GM18499 (cell line): ENCODE results near the gene FBLIM1.

Experiments
- ATAC-seq: cut with Tn5 transposase; IDR thresholded peaks from one replicate; pipeline ENCODE4 v1.9.1; 2021; ENCODE audit warnings: moderate number of reproducible peaks; ENCODE audit not compliant: insufficient read depth, unreplicated experiment

The FBLIM1 gene

DNA sequence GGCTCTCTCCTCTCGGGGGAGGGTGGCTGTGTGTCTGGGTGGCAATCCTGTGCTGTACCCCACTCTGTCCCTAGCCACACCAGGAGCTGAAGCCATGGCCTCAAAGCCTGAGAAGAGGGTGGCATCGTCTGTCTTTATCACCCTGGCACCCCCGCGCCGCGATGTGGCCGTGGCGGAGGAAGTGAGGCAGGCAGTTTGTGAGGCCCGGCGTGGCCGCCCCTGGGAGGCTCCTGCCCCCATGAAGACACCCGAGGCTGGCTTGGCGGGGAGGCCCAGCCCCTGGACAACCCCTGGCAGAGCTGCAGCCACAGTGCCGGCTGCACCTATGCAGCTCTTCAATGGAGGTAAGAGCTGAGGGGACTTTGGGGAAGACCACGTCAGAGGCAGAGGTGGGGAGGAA lies 6.3 kb downstream of the FBLIM1 start:
- ATAC-seq = no peak

DNA sequence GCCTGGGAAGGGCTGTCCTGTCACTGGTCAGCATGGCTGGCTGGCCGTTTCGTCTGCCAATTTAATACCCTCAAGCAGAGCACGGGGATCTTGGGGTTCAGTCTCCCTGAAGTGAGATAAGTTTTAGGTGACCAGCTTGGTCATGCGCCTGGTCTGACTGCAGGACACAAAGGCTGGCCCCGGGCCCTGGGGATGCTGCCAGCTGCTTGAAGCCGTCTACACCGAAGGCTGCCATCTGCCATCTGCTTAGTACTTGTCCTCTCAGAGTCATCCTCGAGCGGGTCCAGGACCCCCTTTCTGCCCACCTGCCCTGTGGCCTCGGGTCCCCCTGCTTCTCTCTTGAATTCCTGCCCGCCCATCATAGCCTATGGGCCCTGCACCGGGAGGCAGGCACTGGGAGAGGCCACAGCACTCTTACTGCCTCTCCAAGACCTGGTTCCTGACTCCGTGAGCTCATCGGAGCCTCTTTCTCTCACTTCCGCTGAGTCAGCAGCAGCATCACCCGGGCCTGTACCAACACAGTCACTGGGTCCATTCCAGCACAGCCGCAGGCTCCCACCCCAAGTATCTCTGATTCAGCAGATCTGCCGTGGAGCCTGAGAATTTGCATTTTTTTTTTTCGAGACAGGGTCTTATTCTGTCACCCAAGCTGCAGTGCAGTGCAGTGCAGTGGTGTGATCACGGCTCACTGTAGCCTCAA lies 7.0 kb downstream of the FBLIM1 start:
- ATAC-seq = no peak

DNA sequence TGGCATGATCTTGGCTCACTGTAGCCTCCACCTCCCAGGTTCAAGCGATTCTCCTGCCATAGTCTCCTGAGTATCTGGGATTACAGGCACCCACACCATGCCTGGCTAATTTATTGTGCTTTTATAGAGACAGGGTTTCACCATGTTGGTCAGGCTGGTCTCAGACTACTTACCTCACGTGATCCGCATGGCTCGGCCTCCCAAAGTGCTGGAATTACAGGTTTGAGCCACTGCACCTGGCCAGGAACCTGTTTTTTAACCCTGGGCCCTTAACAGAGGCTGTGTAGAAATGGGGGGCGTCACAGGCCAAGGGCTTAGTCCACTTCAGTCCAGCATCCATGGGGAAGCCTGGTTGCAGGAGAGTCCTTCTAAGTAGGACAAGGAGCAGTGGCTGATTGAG lies 9.3 kb downstream of the FBLIM1 start:
- no peak for ATAC-seq

DNA sequence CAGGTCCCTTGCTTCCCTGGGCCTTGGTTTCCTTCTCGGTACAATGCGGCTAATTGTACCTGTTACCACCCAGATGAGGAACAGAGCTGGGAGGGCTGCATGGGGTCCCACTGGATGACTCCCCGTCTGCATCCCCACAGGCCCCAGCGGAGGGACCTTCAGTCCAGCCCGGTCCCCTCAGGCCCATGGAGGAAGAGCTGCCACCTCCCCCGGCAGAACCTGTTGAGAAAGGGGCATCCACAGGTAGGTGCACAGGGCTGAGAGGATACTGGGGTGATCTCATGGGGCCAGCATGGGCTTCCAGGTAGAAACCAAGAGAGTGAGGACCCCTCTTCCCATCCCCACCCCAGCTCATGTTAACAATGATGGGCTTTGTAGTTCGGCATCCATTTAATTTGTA lies 9.8 kb downstream of the FBLIM1 start:
- ATAC-seq = no peak

DNA sequence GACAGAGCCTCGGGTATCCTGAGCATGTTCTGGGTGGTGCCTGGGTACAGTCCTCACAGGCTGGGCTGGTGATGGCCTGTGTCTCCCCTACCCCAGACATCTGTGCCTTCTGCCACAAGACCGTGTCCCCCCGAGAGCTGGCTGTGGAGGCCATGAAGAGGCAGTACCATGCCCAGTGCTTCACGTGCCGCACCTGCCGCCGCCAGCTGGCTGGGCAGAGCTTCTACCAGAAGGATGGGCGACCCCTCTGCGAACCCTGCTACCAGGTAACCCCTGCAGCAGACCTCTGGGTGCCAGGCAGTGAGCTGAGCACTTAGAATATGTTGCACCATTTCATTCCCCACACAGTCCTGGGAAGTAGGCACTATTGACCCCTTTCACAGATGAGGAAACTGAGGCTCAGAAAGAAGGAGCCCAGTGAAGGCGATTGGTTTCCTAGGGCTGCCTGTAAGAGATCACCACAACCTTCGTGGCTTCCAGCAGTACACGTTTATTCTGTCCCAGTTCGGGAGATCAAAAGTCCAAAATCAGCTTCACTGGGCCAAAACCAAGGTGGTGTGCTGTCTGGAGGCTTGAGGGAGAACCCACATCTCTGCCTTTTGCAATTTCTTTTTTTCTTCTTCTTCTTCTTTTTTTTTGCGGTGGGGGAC lies 11.8 kb downstream of the FBLIM1 start:
- no peak for ATAC-seq

DNA sequence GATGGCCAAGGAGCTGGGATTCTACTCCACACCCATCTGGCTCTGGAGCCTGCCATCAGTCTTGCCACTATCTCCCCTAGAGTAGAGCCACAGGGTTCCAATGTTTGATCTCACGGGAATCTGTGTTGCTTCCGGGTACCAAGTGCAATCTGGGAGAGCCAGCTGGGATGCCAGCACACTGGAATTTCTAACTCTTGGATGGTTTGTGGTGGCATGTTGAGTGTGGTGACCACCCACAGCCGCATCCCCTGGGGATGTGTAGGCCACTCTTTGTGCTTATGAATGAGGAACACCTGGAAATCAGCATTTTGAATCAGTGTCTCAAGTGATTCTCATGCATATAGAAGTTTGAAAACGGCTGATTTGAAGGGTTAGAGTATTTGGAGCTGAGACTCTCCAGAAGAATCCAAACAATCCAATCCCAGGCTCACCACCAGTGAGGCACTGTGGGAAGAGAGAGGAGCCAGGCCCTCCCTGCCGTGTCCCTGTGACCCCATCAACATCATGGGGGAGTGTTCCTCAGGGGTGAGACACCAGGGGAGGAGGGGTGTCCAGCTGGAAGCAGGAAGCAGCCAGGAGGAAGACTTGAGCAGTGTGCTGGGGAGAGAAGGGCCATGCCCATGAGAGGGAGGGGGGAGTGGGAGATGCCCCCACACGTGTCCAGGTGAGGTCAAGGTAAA lies 13.4 kb downstream of the FBLIM1 start:
- no peak for ATAC-seq

DNA sequence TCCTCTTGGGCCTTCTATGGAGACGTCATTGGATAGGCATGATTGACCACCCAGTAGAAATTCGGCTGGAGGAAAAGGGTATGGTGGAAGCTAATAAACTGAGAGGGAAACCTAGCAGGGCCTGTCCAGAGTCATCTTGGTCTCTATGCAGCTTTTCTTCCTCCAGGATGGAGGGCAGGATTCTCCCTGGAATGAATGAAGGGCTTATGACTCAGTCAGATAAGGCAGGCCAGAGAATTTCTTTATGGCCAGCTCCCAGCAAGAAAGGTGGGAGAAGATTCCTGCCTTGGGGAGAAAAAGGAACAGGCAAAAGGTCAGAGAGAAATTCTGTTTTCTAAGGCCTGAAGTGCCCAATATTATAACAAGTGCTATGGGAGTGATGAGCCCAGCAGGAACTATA lies 17.1 kb downstream of the FBLIM1 start:
- ATAC-seq = no peak

DNA sequence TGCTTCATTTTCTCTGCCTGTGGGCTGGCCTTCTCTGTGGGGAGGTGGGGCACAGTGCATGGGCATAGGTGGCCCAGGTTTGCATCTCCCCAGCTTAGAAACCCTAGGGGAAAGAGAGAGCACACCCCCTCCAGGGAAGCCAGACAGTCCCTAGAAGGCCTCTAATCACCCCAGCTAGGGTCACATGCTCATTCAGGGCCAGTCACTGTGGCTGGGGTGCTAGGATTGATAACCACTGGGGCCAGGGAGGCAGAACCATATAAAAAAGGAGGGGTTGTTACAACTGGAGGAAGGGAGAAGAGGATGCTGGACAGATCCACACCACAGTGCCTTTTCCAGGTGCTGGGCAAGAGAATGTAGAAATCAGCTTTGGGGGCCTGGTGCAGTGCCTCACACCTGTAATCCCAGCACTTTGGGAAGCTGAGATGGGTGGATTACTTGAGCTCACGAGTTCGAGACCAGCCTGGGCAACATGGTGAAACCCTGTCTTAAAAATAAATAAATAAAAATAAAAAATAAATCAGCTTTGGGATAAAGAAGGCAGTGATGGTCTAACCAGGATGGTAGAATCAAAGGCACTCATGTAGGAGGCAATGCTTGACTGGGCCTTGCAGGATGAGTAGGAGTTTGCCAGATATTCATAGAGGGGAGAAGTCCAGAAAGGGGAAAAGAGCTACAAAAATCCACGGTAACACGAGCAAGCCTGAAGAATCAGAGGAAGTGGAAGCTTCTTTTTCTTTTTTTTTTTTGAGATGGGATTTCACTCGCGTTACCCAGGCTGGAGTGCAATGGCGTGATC lies 19.5 kb downstream of the FBLIM1 start:
- ATAC-seq = no peak

DNA sequence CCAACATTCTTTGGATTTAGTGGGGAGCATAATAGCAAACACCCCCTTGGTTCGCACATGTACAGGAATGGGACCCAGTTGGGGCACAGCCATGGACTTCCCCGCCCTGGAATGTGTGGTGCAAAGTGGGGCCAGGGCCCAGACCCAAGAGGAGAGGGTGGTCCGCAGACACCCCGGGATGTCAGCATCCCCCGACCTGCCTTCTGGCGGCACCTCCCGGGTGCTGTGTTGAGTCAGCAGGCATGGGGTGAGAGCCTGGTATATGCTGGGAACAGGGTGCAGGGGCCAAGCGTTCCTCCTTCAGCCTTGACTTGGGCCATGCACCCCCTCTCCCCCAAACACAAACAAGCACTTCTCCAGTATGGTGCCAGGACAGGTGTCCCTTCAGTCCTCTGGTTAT lies 27.1 kb downstream of the FBLIM1 start:
- ATAC-seq = no peak

DNA sequence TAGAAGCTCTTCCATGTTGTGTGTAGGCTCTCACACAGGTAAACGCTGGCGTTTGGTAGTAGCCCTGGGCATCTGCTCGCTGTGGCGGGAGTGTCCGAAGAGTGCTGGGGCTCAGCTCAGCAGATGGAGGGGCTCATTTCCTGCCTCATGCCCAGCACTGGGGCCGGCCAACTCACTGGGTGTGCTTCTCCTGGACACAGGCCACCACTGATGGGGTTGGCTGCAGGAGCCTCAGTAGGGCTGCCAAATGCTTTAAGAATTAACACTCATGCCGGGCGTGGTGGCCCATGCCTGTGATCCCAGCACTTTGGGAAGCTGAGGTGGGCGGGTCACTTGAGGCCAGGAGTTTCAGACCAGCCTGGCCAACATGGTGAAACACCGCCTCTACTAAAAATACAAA lies 28.0 kb downstream of the FBLIM1 start:
- no peak for ATAC-seq

DNA sequence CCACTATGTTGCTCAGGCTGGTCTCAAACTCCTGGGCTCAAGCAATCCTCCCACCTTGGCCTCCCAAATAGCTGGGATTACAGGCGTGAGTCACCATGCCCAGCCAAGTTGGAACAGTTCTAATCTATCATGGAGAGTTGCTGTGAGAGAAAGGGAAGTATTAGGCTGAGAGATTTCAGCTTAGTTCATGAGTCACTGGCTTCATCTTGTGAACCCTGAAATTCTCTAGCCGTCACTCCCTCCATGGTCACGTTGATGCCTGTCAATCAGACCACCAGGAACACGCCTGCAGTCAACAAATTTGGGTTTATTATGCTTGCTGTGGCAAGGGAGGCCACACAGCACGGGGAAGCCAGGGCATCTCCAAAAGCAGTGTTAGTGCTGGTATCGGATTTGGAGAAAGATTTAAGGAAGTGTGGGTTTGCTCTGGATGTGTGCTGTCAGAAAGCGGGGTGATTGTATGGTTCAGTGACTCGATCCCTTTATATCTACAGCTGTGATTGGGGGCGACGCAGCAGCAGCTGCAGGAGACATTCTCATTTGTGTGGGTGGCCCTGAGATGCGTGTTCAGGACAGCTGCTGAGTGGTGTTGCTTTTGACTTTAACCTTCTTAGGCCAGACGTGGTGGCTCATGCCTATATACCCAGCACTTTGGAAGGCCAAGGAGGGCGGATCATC lies 30.2 kb downstream of the FBLIM1 start:
- ATAC-seq = no peak

DNA sequence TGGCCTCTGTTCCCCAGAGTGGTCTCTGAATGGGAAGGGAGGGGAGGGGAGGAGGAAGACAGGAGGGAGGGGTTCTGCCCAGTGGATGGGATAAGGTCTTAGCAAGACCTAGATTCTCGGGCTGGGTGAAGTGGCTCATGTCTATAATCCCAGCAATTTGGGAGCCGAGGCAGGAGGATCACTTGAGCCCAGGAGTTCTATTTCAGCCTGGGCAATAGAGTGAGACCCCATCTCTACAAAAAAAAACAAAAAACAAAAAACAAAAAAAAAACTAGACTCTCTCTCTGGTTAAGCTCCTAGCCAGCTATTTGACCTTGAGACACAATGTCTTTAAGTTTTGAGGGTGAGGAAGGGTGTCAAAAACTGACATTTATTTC lies 37.5 kb downstream of the FBLIM1 start:
- ATAC-seq = no peak

DNA sequence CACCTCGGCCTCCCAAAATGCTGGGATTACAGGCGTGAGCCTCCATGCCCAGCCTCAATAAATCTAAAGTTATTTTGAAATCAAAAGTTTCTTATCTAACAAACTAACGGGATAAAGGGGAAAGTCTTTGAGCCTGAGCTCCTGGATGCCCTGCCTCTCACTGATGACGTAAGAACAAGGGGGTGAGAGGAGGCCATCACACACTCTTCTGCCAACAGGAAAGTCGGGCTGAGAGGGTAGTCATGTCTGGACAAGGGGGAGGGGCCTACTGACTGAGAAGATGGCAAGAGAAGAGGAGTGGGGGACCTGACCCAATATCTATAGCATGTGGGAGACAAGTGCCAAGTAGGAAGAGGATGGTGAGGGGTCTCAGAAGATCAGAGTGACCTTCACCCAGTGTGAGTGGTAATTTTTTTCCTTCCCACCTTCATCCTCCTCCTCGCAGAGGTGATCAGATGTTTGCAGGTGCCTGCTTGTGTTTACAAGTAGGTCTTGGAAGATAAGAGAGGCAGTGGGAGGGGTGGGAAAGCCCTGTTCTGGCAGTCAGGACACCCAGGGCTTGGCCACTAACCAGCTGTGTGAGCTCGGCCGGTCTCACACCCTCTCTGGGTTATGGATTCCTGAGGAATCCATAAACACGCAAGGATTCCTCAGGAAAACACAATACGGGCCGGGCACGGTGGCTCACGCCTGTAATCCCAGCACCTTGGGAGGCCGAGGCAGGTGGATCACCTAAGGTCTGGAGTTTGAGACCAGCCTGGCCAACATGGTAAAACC lies 39.2 kb downstream of the FBLIM1 start:
- ATAC-seq = no peak

DNA sequence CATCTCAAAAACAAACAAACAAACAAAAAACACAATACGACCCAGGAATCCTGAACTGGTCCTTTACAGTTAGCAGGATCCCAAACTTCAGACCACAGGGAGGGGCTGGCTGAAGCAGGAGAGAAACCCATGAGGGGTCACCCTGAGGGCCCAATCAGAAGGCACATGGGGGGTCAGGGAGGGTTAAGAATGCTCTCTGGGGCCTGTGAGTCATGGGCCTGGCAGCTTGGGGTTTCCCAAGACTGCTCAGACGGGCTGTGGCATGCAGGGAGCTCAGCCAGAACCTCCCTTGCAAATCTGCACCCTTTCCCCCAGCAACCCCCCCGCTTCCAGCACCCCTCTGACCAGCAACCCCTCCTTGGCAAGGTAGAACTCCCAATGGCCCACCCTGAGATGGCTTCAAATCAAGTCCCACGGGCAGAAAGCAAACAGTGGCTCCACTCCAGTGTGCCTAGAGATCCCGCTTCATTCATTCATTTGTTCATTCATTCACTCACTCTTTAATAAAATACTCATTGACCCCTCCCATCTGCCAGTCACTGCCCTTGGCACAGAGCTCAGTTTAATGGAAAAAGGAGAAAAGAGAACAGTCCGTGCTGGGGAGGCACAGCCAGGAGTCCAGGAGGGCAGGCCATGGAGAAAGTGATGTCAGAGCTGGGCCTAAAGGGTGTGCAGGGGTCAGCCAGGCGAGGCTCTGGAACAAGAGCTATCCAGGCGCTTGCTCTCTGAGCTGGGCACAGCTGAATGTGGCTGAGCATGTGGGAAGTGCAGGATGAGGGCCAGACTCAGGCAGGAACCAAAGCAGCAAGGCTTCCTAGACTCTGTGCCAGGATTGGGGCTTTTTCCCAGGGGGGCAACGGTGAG lies 40.6 kb downstream of the FBLIM1 start:
- no peak for ATAC-seq

DNA sequence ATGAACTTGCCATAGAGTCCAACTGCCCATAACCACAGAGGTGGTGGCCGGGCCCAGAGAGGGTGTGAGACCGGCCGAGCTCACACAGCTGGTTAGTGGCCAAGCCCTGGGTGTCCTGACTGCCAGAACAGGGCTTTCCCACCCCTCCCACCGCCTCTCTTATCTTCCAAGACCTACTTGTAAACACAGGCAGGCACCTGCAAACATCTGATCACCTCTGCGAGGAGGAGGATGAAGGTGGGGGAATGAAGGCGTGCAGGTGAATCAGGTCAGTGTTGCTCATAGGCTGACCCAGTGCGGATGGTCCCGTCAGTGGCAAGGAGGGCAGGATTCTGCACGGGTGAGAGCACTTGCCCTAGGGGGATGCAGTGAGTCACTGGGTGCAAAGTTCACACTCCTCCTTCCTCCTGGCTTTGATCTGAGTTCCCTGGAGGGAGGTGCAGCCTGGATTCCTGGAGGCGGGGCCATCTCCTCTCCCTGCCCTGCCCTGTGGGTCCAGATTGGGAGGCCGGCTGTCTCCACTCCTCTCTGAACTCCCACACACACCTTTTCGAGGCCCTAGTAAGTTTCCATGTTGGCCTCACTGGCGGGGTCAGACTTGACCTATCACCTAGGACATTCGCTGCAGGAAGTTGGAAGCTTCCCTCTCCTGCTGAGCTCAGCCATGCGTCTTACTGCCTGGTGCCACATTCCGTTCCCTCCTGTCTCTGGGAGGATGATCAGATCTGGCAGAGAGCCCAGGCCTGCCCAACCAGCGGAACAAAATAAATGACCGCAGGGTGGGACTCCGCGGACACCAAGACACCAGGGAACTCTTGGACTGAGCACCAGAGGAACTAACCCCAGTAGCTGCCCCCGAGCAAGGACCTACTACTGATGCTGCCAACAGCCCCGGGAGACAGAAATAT lies 41.6 kb downstream of the FBLIM1 start:
- no peak for ATAC-seq

DNA sequence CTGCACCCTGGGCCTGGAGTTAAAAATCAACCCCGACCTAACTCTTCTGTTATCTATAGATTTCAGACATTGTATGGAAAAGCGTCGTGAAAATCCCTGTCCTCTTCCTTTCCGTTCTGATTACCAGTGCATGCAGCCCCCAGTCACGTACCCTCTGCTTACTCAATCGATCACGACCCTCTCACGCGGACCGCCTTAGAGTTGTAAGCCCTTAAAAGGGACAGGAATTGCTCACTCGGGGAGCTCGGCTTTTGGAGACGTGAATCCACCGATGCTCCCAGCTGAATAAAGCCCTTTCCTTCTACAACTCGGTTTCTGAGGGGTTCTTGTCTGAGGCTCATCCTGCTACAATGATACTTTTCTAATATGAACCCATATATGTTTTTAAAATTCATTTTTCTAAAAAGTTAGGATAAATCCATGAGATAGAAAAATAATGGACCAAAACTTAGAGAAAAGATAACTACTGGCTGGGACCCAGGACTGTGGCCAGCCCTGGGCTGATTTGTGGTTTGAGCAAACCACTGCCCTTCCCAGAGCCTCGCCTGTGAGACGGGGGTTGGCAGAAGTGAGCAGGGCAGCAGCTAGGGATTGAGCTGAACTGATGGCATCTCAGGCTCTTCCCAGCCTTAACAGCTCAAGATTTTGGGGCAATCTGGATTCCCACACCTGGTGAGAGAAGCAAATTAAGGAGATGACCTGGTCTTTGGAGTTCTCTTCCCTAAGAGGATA lies 43.8 kb downstream of the FBLIM1 start:
- no peak for ATAC-seq

DNA sequence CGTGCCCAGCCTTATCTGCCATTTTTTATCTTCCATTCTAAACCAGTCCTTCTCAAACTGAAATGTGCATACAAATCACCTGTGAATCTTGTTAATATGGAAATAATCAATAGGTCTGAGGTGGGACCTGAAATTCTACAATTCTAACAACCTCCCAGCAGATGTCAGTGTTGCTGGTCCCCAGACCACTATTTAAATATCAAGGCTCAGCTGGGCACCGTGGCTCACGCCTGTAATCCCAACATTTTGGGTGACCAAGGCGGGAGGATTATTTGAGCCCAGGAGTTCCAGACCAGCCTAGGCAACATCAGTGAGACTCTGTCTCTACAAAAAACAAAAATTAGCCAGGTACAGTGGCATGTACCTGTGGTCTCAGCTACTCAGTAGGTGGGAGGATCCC lies 44.8 kb downstream of the FBLIM1 start:
- ATAC-seq = no peak
